ENCODE data around the gene KCNQ2. TPM values are rescaled to one million over a fixed set of nuclear protein-coding genes. Genes with fewer than 3 reads are reported as not detected.

Gene KCNQ2
- total and polyA plus RNA-seq, 10 of the 15 experiments (the other 5 are each of a cell fraction or from before 2014, with no cell fraction given): 0.06 to 0.49 (median 0.26) TPM; not detected in 7

DNA sequence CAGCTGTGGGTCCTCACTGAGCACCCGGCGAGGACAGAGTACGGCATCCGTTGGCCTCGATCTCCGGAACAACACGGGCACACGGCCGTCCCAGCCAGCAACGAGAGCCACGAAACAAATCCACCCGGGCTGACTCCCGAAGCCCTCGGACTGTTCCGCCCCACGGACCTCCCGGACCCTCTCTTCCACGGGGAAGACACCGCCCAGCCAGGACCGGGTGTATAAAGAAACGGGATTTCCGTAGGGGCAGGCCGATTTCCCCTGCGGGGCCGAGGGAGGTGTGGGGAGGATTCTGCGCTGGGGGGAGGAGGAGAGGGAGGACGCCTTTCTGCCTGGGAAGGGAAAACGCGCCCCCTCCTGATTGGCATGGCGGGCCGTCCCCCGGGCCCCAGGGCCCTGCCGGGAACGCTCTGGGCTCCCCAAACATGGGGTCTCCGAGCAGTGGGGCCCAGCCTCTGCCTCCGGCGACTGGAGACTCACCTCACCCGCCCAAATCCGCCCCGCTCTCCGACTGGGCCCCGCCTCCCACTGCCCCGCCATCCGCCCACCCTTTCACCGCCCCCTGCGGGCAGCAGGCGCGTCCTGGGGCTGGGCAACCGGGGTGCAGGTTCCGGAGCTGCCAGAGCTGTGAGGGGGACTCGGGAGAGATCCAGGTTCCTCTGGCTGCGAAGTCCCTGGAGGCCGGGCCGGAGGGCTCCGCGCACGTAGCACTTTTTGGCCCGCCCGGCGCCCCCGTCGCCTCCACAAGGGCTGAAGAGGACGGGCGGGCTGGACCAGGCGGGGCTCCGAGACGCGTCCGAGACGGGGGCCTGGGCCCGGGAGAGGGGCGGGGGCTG is 47.4 kb upstream of the KCNQ2 start:
- intact Hi-C loops (cut with micrococcal nuclease; ENCODE audit: unreplicated experiment): no loop called here
- no TSS peak for BruUV-seq (replicated peaks)
- peaks cover 4% of the 10 kb centered on the region for H3K4me1 ChIP-seq (ENCODE audit: control insufficient read depth, insufficient read depth, low read length)
- peak overlapping the region; percentile 87 for H3K4me2 ChIP-seq (ENCODE audit: control insufficient read depth, insufficient read depth)
- ChIA-PET CTCF (interaction anchor here (1.1 to 2.1 kb wide), 2 partner anchors 18 to 78 kb away, joined by 5 to 6 read pairs; no protein-coding TSS in a partner anchor), POLR2A (interaction anchor here (1.5 to 3.8 kb wide), 4 partner anchors 9 to 121 kb away, joined by 3 to 33 read pairs (median 7); partner anchors contain the start of gene PTK6), SMC1A (ENCODE audit: uncharacterized antibody, unreplicated experiment) (no interaction called here), RAD21 (ENCODE audit: unreplicated experiment) (interaction anchor here (1.1 to 2.4 kb wide), 2 partner anchors 18 to 122 kb away, joined by 6 to 20 read pairs; partner anchors contain the start of gene PTK6)
- H3K27ac ChIP-seq (ENCODE audit: control insufficient read depth, insufficient read depth): no peak overlapping the region
- in situ Hi-C loops (cut with MboI): no loop called here
- TF ChIP-seq YY1 (IDR thresholded peaks at IDR 0.05; ENCODE audit: low read depth, low read length): 0 out of 2 replicates have a peak, but pooled peaks have one; percentile 9
- no peak for TF ChIP-seq PAX5 (IDR thresholded peaks at IDR 0.05; ENCODE audit: borderline replicate concordance, low read depth, low read length)
- peak; percentile 79 for TF ChIP-seq IKZF1 (conservative IDR thresholded peaks at IDR 0.05)
- TF ChIP-seq EGR1 (IDR thresholded peaks at IDR 0.05; ENCODE audit: borderline replicate concordance in 1 of 2, low read depth in 2 of 2, low read length in 2 of 2): peak in 1 of 2 experiments; percentile 76; a peak in 2 of 3 replicates
- 0 out of 2 replicates have a peak, but pooled peaks have one; percentile 38 for TF ChIP-seq NR2F1 (conservative IDR thresholded peaks at IDR 0.05)
- TF ChIP-seq, protein P1, sequence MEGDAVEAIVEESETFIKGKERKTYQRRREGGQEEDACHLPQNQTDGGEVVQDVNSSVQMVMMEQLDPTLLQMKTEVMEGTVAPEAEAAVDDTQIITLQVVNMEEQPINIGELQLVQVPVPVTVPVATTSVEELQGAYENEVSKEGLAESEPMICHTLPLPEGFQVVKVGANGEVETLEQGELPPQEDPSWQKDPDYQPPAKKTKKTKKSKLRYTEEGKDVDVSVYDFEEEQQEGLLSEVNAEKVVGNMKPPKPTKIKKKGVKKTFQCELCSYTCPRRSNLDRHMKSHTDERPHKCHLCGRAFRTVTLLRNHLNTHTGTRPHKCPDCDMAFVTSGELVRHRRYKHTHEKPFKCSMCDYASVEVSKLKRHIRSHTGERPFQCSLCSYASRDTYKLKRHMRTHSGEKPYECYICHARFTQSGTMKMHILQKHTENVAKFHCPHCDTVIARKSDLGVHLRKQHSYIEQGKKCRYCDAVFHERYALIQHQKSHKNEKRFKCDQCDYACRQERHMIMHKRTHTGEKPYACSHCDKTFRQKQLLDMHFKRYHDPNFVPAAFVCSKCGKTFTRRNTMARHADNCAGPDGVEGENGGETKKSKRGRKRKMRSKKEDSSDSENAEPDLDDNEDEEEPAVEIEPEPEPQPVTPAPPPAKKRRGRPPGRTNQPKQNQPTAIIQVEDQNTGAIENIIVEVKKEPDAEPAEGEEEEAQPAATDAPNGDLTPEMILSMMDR (IDR thresholded peaks at IDR 0.05 in 2 of 3, conservative IDR thresholded peaks at IDR 0.05 in 1 of 3; ENCODE audit: control insufficient read depth in 2 of 3, extremely low read depth in 1 of 3, insufficient read depth in 1 of 3, low read depth in 3 of 3, low read length in 3 of 3): peak; percentile 6 to 27 (median 16); a peak in 3 of 6 replicates
- 0 out of 2 replicates have a peak, but pooled peaks have one; percentile 43 for TF ChIP-seq DPF2 (IDR thresholded peaks at IDR 0.05)
- no peak for TF ChIP-seq ZNF24 (IDR thresholded peaks at IDR 0.05)
- TF ChIP-seq MEF2B (IDR thresholded peaks at IDR 0.05; ENCODE audit: partially characterized antibody, poor library complexity, severe bottlenecking): peak; percentile 35
- TF ChIP-seq POLR2AphosphoS2 (IDR thresholded peaks at IDR 0.05; ENCODE audit: low read depth, low read length): no peak
- peak; percentile 98 for TF ChIP-seq NFXL1 (IDR thresholded peaks at IDR 0.05; ENCODE audit: borderline replicate concordance)
- TF ChIP-seq, protein P2, sequence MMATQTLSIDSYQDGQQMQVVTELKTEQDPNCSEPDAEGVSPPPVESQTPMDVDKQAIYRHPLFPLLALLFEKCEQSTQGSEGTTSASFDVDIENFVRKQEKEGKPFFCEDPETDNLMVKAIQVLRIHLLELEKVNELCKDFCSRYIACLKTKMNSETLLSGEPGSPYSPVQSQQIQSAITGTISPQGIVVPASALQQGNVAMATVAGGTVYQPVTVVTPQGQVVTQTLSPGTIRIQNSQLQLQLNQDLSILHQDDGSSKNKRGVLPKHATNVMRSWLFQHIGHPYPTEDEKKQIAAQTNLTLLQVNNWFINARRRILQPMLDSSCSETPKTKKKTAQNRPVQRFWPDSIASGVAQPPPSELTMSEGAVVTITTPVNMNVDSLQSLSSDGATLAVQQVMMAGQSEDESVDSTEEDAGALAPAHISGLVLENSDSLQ (IDR thresholded peaks at IDR 0.05): peak; percentile 51; the same call in 1 of the 2 replicates
- TF ChIP-seq GATAD2B (conservative IDR thresholded peaks at IDR 0.05; ENCODE audit: low read depth): peak; percentile 79
- no peaks in the 10 kb centered on the region for H3K27me3 ChIP-seq (replicated peaks in 1 of 2; ENCODE audit: control insufficient read depth in 2 of 2, insufficient read depth in 2 of 2, low read length in 1 of 2)
- DNase-seq (ENCODE audit: low read depth, low spot score) (no peak), ATAC-seq (peak; percentile 73), FAIRE-seq (no peak)
- peaks cover 0 to 2% of the 10 kb centered on the region in 2 experiments; a peak in 1 of 4 replicates for H3K36me3 ChIP-seq (ENCODE audit: control insufficient read depth in 2 of 2, insufficient read depth in 2 of 2, low read length in 1 of 2)
- H3K79me2 ChIP-seq (ENCODE audit: control insufficient read depth, insufficient read depth, low read length): peaks cover 8% of the 10 kb centered on the region
- peak overlapping the region; percentile 86 for H3K4me3 ChIP-seq
- H4K20me1 ChIP-seq (ENCODE audit: control insufficient read depth, insufficient read depth): no peaks in the 10 kb centered on the region
- H3K9me3 ChIP-seq (replicated peaks; ENCODE audit: control insufficient read depth, insufficient read depth, low read length): peaks cover 4% of the 10 kb centered on the region; the same call in 2 of the 3 replicates
- peak overlapping the region; percentile 79 for H2AFZ ChIP-seq (ENCODE audit: control insufficient read depth, low read depth, low read length)
- 5% methylated on average over 67 of the region's 72 CpGs for WGBS (ENCODE audit: insufficient coverage, insufficient replicate concordance, low lambda C conversion rate, missing lambda C conversion rate)
- H3K9ac ChIP-seq (ENCODE audit: control insufficient read depth, insufficient read depth, low read length): peak overlapping the region; percentile 58
